Measurements from ENCODE around the gene DNM1. TPM values are rescaled to one million over a fixed set of nuclear protein-coding genes. Genes with fewer than 3 reads are reported as not detected.
A peak's percentile ranks its signal among the peaks of the same experiment; 100 is the strongest.

Gene DNM1
- total RNA-seq, 2 experiments from 2014 or later, result 1.2 to 1.4 TPM

GRCh38 chr9:128185979-128186965, 16.9 kb upstream of the DNM1 start:
- no peak for DNase-seq
- Mint-ChIP-seq H3K4me1 (peaks cover 20% of the 10 kb centered on the region), H3K4me3 (no peak overlapping the region), H3K9me3 (no peaks in the 10 kb centered on the region), H3K27me3 (no peaks in the 10 kb centered on the region), H3K36me3 (peaks cover 28% of the 10 kb centered on the region), H3K27ac (peak overlapping the region; percentile 10)
- POLR2A ChIA-PET, result interaction anchor here (0.6 kb wide), 1 partner anchor 64 kb away, joined by 3 read pairs; no protein-coding TSS in a partner anchor
- ATAC-seq (ENCODE audit: low read depth), result no peak

- Mint-ChIP-seq H3K4me1 (peaks cover 24% of the 10 kb centered on the region), H3K9me3 (no peaks in the 10 kb centered on the region), H3K36me3 (peaks cover 28% of the 10 kb centered on the region), H3K27me3 (no peaks in the 10 kb centered on the region), H3K4me3 (no peak overlapping the region), H3K27ac (no peak overlapping the region)
- ATAC-seq (ENCODE audit: low read depth) (no peak), DNase-seq (no peak)
- POLR2A ChIA-PET, result interaction anchor here (0.6 kb wide), 2 partner anchors 90 to 624 kb away, joined by 3 to 4 read pairs; no protein-coding TSS in a partner anchor
Observed at GRCh38 chr9:128187361-128187760, 15.8 kb upstream of the DNM1 start.

GRCh38 chr9:128188209-128188608, 15.0 kb upstream of the DNM1 start:
- H3K9me3 Mint-ChIP-seq, result no peaks in the 10 kb centered on the region
- H3K27me3 Mint-ChIP-seq, result no peaks in the 10 kb centered on the region
- peaks cover 24% of the 10 kb centered on the region for H3K4me1 Mint-ChIP-seq
- no peak for ATAC-seq (ENCODE audit: low read depth)
- peaks cover 25% of the 10 kb centered on the region for H3K36me3 Mint-ChIP-seq
- no peak overlapping the region for H3K4me3 Mint-ChIP-seq
- H3K27ac Mint-ChIP-seq, result no peak overlapping the region
- POLR2A ChIA-PET, result interaction anchor here (0.6 to 0.7 kb wide), 2 partner anchors 89 to 386 kb away, joined by 4 to 5 read pairs; no protein-coding TSS in a partner anchor
- no peak for DNase-seq

GRCh38 chr9:128190013-128190412, 13.2 kb upstream of the DNM1 start:
- no peaks in the 10 kb centered on the region for H3K9me3 Mint-ChIP-seq
- H3K4me3 Mint-ChIP-seq, result peak overlapping the region; percentile 96
- POLR2A ChIA-PET, result interaction anchor here (1.3 to 3.0 kb wide), 3 partner anchors 30 to 181 kb away, joined by 3 to 22 read pairs (median 5); partner anchors contain the start of genes BBLN and URM1
- H3K4me1 Mint-ChIP-seq, result peaks cover 30% of the 10 kb centered on the region
- H3K27ac Mint-ChIP-seq, result peak overlapping the region; percentile 70
- no peaks in the 10 kb centered on the region for H3K27me3 Mint-ChIP-seq
- H3K36me3 Mint-ChIP-seq, result peaks cover 23% of the 10 kb centered on the region
- DNase-seq (no peak), ATAC-seq (ENCODE audit: low read depth) (no peak)

- peak overlapping the region; percentile 93 for H3K27ac Mint-ChIP-seq
- peak overlapping the region; percentile 96 for H3K4me3 Mint-ChIP-seq
- POLR2A ChIA-PET, result interaction anchor here (0.6 to 3.0 kb wide), 11 partner anchors 9 to 181 kb away, joined by 3 to 22 read pairs (median 3); partner anchors contain the start of genes BBLN, GOLGA2, SWI5 and URM1
- peak; percentile 37 for ATAC-seq (ENCODE audit: low read depth)
- no peak for DNase-seq
- H3K9me3 Mint-ChIP-seq, result no peaks in the 10 kb centered on the region
- H3K27me3 Mint-ChIP-seq, result peaks cover 6% of the 10 kb centered on the region
- peaks cover 23% of the 10 kb centered on the region for H3K36me3 Mint-ChIP-seq
- peaks cover 30% of the 10 kb centered on the region for H3K4me1 Mint-ChIP-seq
Observed at GRCh38 chr9:128190516-128191405, 12.4 kb upstream of the DNM1 start.

GRCh38 chr9:128191406-128192046, 11.7 kb upstream of the DNM1 start, which contains the start of gene CIZ1:
TSS of gene CIZ1 (minus strand) at chr9:128191572. CDS start at chr9:128190857, 715 bp downstream.
- H3K4me3 Mint-ChIP-seq, result peak within 1 kb of the TSS; percentile 96
- peak; percentile 87 for ATAC-seq (ENCODE audit: low read depth)
- peaks cover 6% of the 10 kb centered on the region for H3K27me3 Mint-ChIP-seq
- peak within 1 kb of the TSS; percentile 93 for H3K27ac Mint-ChIP-seq
- POLR2A ChIA-PET, result interaction anchor here (0.6 to 3.0 kb wide), 12 partner anchors 8 to 501 kb away, joined by 3 to 22 read pairs (median 3); partner anchors contain the start of genes BBLN, GOLGA2, SWI5 and URM1
- peak; percentile 88 for DNase-seq
- H3K36me3 Mint-ChIP-seq, result peaks cover 18% of the 10 kb centered on the region
- no peaks in the 10 kb centered on the region for H3K9me3 Mint-ChIP-seq
- H3K4me1 Mint-ChIP-seq, result peaks cover 29% of the 10 kb centered on the region

- Mint-ChIP-seq H3K4me3 (peak overlapping the region; percentile 64), H3K27me3 (peaks cover 6% of the 10 kb centered on the region), H3K27ac (peak overlapping the region; percentile 38), H3K9me3 (no peaks in the 10 kb centered on the region), H3K36me3 (peaks cover 14% of the 10 kb centered on the region), H3K4me1 (peaks cover 26% of the 10 kb centered on the region)
- POLR2A ChIA-PET, result interaction anchor here (1.3 to 3.0 kb wide), 2 partner anchors 33 to 56 kb away, joined by 4 to 22 read pairs; partner anchors contain the start of gene BBLN
- peak; percentile 64 for ATAC-seq (ENCODE audit: low read depth)
- DNase-seq, result peak; percentile 74
Observed at GRCh38 chr9:128192601-128193371, 10.4 kb upstream of the DNM1 start.

- peaks cover 6% of the 10 kb centered on the region for H3K27me3 Mint-ChIP-seq
- H3K27ac Mint-ChIP-seq, result peak overlapping the region; percentile 34
- no peak for DNase-seq
- H3K4me1 Mint-ChIP-seq, result peaks cover 24% of the 10 kb centered on the region
- H3K9me3 Mint-ChIP-seq, result no peaks in the 10 kb centered on the region
- H3K36me3 Mint-ChIP-seq, result peaks cover 10% of the 10 kb centered on the region
- POLR2A ChIA-PET, result interaction anchor here (0.6 kb wide), 1 partner anchor 82 kb away, joined by 4 read pairs; the partner anchor contains the start of genes GOLGA2 and SWI5
- no peak for ATAC-seq (ENCODE audit: low read depth)
- H3K4me3 Mint-ChIP-seq, result peak overlapping the region; percentile 8
Observed at GRCh38 chr9:128193469-128194096, 9.6 kb upstream of the DNM1 start.

GRCh38 chr9:128201441-128202369, 1.5 kb upstream of the DNM1 start:
- no peaks in the 10 kb centered on the region for H3K9me3 Mint-ChIP-seq
- H3K27me3 Mint-ChIP-seq, result peaks cover 22% of the 10 kb centered on the region
- DNase-seq (no peak), ATAC-seq (ENCODE audit: low read depth) (no peak)
- peaks cover 10% of the 10 kb centered on the region for H3K4me1 Mint-ChIP-seq
- no peak overlapping the region for H3K27ac Mint-ChIP-seq
- H3K36me3 Mint-ChIP-seq, result no peaks in the 10 kb centered on the region
- no peak overlapping the region for H3K4me3 Mint-ChIP-seq
- POLR2A ChIA-PET, result no interaction called here

- H3K36me3 Mint-ChIP-seq, result no peaks in the 10 kb centered on the region
- ATAC-seq (ENCODE audit: low read depth), result no peak
- H3K4me1 Mint-ChIP-seq, result peaks cover 10% of the 10 kb centered on the region
- peak overlapping the region; percentile 78 for H3K4me3 Mint-ChIP-seq
- H3K27me3 Mint-ChIP-seq, result peaks cover 24% of the 10 kb centered on the region
- H3K9me3 Mint-ChIP-seq, result no peaks in the 10 kb centered on the region
- H3K27ac Mint-ChIP-seq, result peak overlapping the region; percentile 80
- no peak for DNase-seq
- POLR2A ChIA-PET, result no interaction called here
Observed at GRCh38 chr9:128202648-128203023, 543 bp upstream of the DNM1 start.

Measured in activated naive CD8-positive, alpha-beta T cell treated with anti-CD3 and anti-CD28 coated beads, Interleukin-2, amount 10 ng/mL, durations not matched to agents 7 days and 5 days (primary cell).